CD4-positive, alpha-beta T cell treated with Interleukin-15 for 4 hours (primary cell): ENCODE measurements around the gene CLIC1.

Source experiments
- DNase-seq: peaks from one replicate; pipeline ENCODE4 v3.0.0-alpha.2; 2020; ENCODE audit warnings: low spot score

CLIC1 gene

GRCh38 chr6:31701666-31702404 is 34.5 kb downstream of the CLIC1 start:
- no peak for DNase-seq

- no peak for DNase-seq
Observed at GRCh38 chr6:31700740-31701401, 35.5 kb downstream of the CLIC1 start.

DNA sequence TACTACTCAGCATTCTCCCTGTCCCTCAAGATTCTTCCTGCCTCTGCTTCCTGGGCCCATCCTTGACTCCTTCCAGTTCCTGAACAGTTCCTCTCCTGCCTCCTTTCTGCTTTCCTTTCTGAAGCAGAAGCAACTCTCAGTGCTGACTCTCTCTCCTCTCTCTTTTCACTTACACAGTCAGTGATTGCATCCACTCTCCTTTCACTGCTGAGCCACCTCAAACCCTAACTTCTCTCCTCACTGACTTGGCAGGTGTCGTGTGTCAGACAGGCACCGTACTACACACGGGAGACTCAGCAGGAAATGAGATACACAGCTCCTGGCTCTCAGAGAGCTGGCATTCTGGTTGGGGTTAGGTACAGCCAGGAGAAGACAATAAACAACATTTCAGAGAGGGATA is 38.8 kb downstream of the CLIC1 start:
- DNase-seq: no peak

GRCh38 chr6:31693535-31693934 is 42.8 kb downstream of the CLIC1 start:
- DNase-seq: no peak

DNA sequence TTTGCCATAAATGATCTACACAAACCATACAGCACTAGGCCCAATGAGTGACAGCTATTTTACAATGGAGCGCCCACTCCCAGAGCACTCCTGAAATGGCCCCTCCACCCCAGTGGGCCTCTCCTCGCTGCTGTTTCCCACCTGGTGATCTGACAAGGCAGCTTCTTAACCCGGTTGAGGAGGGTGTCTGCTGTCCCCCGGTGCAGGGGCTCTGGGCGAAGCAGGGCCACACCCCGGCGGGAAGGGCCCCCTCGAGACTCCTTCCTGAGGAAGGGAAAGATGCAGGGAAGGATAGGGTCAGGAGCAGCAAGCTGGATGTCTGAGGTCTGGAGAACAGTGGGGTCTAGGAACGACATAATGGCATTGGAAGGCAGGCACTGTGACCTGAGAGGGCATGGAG is 43.4 kb downstream of the CLIC1 start:
- DNase-seq: no peak

GRCh38 chr6:31692353-31692752 is 44.0 kb downstream of the CLIC1 start:
- no peak for DNase-seq

GRCh38 chr6:31691564-31692108 is 44.7 kb downstream of the CLIC1 start:
- no peak for DNase-seq

DNA sequence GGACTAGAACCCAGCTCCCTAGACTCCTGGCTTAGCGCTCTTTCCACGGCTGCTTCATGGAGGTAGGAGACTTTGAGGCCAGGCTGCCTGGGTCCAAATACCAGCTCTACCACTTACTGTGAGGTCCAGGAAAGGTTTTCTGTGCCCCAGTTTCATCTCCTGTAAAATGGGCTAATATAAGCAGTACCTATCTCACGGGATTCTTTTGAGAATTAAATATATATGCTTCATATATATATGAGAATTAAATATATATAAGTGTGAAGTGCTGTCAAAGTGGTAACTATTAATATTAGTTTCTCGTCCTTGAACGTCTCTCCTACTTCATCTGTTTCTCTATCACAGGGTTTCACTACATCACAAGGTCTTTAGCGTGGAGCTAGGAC is 45.3 kb downstream of the CLIC1 start:
- DNase-seq: no peak

DNA sequence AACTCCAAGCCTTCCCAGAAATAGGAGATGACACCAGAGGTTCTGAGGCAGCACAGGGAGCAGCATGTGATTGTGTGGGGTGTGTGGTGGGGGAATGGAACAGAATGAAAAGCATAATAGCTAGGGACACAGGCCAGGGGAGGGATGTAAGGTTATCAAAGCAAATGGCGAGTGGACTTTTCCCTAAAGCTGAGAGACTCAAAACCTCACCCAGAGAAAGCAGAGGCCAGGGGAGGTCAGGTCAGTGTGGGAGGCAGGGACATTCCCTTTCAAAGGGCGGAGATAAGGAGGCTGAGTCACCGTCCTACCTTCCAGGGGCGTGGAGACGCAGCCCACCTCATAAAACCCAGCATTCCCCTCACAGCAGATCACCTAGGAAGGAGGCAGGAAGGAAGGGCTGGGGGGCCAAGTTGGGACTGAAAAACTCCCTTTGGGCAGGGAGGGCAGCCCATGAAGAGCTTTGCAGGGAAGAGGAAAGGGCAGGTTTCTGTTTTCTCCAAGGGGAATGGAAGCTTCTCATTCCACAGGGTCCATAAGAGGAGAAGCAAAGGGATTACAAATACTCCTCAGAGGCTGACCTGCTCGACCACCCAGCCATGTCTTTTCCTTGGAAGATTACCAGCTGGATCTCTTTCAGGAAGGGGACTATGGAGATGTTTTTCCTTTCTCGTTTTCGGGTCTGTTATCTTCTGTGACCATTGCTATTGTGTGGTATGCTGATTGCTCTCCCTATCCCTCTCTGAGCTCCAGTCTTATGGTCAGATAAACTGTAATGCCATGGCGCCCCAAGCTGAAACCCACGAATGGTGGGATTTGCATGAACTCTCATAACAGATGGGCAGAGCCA is 45.9 kb downstream of the CLIC1 start:
- no peak for DNase-seq

DNA sequence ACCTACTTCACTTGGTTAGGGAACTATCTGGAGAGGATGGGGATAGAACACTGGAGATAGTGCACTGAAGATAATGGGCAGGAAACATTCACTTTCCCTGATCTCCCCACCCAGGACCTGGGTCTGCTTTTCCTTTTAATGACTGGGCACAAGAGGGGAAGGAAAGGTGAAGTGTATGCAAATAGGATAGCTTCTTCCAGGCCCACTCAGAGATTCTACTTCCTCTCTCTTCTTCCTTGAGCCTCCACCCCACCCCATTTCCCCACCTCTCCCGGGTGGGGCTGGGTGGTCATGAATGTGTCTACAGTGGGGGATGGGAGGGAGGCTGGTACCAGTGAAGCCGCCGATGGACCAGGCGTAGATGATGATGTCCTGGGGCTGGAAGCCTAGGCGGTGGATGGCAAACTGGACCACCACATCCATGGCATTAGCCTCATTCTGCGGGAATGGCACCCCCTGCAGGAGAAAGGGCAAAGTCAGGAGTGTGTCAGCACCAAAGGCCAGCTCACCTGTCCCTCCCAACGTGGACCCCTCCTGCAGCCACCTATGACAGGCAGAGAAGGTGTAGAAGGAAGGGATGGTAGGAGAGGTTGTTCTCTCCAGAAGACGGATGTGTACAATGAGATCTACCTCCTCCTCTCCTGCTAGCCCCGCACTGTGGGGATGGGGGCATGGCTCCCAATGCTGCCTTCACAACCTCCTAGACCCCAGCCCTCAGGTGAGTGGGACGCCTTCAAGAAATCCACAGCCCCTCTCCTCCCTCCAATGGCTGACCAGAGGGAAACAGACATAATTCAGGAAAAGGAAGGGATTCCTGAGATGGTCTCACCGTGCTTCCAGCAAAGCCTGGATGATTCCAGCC is 46.9 kb downstream of the CLIC1 start:
- no peak for DNase-seq

DNA sequence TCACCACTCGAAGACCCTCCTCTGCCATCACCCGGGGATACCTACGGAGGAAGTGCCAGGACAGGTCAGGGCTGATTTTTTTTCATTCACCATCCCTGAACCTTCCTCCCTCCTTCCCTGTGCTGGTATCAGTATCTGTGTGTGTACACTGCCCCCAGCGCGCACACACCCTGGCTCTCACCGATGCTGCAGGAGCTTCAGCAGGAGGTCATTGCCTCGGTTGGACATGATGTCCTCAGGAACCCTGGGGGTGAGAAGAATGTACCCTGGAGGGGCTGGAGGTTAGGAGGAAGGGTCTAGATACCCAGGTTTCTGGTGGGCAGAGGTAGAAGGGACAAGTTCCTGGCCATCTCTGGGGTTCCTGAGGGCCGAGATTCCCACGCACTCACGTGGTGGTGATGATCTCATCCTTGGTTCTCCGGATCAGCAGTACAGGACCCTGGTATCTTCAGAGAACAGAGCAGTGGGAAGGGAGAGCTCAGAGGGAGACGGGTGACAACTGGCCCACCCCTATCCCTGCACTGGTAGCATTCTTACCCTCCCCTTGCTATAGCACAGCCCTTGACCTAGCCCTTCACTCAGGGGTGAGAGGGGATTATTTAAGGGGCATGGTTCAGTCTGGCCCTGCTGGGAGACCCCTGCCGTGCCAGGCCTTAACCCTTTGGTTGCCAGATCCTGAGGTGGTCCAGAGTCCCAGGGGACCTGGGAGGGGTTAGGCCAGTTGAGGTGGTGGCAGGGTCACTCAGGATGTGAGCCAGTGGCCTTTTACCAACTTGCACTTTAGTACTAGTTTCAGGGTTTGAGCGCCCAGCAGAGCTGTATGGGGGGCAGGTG is 48.3 kb downstream of the CLIC1 start:
- no peak for DNase-seq

DNA sequence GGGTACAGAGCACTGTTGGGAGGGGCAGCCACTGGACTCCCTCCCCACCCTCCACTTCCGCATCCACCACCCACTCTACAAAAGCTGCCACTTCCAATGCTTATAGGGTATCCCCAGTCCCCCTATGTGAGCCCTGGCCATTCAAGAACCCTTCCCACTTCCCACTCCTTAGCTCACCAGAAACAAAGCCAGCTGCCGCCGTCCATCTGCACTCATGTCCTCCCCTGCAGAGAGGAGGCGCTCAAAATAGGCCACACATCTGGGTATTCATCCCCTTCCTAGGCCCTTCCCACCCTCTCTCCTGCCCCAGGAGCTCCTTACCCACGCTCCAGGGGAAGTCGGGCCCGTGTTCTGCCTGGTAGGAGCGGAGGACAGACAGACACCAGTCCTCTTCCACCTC is 49.0 kb downstream of the CLIC1 start:
- no peak for DNase-seq

DNA sequence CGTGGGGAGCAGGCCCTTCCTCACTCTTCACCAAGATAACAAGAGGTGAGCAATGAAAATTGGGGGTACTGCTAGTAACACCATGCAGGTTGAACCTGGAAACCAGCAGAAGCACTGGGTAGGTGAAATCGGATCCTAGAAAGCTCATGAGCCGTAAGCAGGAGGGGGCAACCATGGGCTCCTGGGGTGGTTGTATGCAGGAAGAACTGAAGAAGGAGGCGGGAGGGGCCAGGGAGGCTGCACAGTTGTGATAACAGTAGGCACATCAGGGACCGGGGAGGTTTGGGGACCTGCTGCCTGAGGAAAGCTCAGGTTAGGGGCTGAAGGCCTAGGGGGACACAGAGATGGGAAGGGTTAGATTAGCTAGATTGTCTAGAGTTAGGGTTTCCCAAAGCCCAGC is 49.8 kb downstream of the CLIC1 start:
- DNase-seq: no peak

GRCh38 chr6:31683591-31683990 is 52.7 kb downstream of the CLIC1 start:
- no peak for DNase-seq

- peak; percentile 28 for DNase-seq
Observed at GRCh38 chr6:31681135-31681671, 55.1 kb downstream of the CLIC1 start.
